NCI-H510A treated with DMSO at 0.1 percent for 48 hours (cell line): ENCODE results near the gene KBTBD13.
"Not testable (repeated sequence)": the region's sequence is repeated elsewhere in the genome, so short reads cannot be mapped to it uniquely, and the experiment has no call there.

Experiments used
- DNase-seq: peaks from one replicate; lab custom pipeline; 2025; lab: John Stamatoyannopoulos, UW

Gene KBTBD13

DNA sequence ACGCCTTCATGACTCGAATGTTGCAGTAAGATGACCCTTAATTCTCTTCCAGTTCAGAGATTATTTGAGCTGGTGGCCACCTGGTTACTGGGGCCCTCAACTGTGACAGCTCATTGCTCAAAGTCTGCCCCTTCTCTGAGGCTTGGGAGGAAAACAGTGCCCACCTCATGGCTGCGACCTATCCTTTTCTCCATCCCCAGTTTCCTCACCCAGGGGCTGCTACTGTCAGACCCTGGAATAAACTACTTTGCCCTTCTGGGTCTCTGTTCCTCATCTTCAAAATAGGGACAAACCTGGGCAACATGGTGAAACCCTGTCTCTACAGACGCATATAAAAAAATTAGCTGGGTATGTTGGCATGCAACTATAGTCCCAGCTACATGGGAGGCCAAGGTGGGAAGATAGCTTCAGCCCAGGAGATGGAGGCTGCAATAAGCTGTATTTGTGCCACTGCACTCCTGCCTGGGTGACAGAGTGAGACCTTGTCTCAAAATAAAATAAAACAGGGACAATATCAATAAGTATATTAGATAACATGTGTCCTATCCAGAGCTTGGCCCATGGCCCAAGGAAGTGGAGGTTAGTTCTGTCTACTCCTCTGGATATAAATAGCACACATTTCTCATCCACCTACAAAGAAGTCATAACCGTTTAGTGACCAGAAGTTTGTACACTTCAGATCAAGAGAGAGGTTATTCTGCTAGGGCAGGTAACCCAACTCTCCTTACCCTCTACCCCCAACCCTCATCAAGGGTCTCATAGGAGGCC, 6.6 kb upstream of the KBTBD13 start:
- no peak for DNase-seq

DNA sequence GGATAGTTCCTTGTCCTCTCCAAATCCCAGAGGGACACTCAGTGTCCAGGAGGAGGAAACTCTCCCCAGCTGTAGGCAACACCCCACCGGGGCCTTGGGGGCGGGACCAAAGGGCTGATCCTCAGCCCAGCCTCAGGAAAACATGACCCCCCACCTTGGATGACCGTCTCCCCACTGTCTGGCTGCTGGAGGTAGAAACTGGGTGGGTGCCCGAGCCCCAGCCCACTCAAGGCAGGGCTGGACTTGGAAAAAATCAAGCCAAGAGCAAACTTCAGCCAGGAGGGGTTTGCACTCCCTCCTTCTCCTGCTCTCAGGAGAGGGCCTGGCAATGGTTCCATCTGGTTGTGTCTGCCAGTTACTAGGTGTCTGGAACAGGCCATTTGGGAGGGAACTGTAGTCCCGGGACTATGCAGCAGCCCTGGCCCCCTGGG, 5.2 kb upstream of the KBTBD13 start:
- DNase-seq = no peak

DNA sequence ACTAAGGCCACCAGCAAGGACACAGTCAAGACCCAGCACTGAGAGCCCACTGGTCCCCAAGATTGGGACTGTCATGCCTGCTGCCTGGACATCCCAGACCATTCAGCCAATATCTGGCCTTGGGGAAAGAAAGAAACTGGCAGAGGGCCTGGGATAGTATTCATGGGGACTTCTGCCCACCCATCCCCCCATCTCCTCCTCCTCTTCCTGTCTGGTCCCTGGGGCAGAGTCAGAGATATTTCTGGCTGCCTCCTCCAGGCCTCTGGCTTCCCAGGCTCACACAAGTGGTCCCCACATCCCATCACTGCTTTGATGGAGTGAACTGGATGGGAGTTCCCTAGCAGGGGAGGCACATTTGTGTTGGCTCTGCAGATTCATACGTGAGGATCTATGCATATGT, 4.5 kb upstream of the KBTBD13 start:
- DNase-seq = no peak

DNA sequence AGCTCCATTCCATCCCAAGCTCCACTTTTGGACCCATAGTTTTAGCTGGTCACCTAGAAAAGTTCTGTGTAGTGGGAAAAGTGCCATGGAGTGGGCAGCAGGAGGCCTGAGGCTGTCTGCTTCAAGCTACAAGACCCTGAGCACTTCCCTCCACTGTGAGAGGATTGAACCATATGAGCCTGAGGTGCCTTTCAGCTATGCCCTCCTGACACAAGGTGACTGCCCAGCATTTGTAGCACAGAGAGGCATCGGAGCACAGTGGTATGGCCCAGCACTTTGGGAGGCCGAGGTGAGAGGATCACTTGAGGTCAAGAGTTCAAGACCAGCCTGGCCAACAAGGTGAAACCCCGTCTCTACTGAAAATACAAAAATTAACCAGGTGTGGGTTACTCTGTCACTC, 3.9 kb upstream of the KBTBD13 start:
- DNase-seq = no peak

DNA sequence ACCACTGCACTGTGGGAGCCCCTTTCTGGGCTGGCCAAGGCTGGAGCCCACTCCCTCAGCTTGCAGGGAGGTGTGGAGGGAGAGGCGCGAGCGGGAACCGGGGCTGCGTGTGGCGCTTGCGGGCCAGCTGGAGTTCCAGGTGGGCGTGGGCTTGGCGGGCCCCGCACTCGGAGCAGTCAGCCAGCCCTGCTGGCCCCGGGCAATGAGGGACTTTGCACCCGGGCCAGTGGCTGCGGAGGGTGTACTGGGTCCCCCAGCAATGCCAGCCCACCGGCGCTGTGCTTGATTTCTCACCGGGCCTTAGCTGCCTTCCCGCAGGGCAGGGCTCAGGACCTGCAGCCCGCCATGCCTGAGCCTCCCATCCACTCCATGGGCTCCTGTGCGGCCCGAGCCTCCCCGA, 1.6 kb upstream of the KBTBD13 start:
- not testable (repeated sequence) for DNase-seq

DNA sequence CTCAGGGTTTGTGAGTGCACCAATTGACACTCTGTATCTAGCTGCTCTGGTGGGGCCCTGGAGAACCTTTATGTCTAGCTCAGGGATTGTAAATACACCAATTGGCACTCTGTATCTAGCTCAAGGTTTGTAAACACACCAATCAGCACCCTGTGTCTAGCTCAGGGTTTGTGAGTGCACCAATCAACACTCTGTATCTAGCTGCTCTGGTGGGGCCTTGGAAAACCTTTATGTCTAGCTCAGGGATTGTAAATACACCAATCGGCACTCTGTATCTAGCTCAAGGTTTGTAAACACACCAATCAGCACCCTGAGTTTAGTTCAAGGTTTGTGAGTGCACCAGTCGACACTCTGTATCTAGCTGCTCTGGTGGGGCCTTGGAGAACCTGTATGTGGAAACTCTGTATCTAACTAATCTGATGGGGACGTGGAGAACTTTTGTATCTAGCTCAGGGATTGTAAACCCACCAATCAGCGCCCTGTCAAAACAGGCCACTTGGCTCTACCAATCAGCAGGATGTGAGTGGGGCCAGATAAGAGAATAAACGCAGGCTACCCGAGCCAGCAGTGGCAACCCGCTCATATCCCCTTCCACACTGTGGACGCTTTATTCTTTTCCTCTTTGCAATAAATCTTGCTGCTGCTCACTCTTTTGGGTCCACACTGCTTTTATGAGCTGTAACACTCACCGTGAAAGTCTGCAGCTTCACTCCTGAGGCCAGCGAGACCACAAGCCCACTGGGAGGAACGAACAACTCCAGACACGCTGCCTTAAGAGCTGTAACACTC, 745 bp upstream of the KBTBD13 start:
- DNase-seq = not testable (repeated sequence)

DNA sequence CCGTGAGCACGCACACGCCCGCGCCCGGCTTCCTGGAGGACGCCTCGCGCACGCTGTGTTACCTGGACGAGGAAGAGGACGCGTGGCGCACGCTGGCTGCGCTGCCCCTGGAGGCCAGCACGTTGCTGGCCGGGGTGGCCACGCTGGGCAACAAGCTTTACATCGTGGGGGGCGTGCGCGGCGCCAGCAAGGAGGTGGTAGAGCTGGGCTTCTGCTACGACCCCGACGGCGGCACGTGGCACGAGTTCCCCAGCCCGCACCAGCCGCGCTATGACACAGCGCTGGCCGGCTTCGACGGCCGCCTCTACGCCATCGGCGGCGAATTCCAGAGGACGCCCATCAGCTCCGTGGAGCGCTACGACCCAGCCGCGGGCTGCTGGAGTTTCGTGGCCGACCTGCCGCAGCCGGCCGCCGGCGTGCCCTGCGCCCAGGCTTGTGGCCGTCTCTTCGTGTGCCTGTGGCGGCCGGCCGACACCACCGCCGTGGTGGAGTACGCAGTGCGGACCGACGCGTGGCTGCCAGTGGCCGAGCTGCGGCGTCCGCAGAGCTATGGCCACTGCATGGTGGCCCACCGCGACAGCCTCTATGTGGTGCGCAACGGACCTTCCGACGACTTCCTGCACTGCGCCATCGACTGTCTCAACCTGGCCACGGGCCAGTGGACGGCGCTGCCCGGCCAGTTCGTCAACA, 890 bp downstream of the KBTBD13 start:
- DNase-seq = no peak

DNA sequence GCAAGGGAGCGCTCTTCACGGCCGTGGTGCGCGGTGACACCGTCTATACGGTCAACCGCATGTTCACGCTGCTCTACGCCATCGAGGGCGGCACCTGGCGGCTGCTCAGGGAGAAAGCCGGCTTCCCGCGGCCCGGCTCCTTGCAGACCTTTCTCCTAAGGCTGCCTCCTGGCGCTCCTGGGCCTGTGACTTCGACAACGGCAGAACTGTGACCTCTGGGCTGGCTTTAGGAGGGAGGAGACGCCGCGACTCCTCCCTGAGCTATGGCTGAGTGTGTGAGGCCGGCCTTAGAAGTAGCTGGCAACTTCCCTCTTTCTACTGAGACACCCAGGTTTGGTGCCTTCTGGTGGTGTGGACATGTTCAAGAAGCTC, 1.4 kb downstream of the KBTBD13 start:
- peak; percentile 42 for DNase-seq

DNA sequence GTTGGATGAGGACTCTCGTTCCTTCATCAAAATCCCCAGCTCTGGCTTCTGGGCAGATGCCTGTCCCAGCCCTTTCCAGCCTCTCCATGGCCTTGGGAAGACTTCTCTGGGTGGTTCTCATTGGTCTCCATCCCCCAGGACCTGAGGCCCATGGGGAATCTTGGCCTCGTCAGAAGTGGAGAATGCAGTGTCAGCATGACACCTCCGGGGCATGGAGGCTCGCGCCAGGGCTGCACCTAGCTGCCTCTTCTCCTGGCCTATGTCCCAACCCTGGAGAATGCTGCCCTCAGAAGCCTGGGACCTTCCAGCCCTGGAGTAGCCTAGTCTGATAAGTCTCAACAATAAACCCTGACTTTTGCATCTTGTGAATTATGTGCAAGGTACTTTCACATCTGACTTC, 3.0 kb downstream of the KBTBD13 start:
- DNase-seq = no peak

DNA sequence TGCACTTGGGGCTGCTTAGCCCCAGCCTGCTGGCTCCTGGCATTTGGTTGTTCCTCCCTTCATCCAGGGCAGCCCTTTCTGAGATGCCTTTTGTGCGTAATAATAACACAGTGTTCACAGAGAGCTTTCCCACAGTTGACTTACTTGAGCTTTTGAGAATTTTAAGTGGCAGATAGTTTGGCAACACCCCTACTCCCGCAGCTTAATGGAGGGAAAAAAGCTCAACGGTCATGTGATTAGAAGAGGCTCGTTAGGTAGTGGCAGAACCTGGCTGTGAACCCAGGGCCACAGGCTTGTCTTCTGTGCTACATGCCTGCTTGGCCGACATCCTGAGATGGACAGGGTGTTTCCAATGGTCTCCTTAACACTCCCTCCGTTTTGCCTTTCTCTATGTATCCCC, 4.7 kb downstream of the KBTBD13 start:
- no peak for DNase-seq

DNA sequence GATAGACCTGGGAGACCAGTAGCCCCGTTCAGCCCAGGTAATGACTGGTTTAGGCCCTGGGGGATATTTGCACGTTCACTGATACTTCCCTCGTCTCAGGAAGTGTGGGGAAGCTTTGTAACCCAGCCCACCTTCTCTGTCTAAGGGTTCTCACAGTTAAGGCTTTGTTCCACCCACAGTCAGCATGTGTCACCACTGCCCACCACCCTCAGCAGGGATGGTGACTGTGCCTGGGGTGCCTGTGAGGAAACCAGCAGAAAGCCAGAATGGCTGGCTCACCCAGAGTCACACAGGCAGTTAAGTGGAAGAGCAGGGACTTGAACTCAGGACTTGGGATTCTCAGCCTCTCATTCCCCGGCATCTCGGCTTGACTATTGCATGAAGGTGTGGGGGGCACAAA, 5.2 kb downstream of the KBTBD13 start:
- DNase-seq = no peak

DNA sequence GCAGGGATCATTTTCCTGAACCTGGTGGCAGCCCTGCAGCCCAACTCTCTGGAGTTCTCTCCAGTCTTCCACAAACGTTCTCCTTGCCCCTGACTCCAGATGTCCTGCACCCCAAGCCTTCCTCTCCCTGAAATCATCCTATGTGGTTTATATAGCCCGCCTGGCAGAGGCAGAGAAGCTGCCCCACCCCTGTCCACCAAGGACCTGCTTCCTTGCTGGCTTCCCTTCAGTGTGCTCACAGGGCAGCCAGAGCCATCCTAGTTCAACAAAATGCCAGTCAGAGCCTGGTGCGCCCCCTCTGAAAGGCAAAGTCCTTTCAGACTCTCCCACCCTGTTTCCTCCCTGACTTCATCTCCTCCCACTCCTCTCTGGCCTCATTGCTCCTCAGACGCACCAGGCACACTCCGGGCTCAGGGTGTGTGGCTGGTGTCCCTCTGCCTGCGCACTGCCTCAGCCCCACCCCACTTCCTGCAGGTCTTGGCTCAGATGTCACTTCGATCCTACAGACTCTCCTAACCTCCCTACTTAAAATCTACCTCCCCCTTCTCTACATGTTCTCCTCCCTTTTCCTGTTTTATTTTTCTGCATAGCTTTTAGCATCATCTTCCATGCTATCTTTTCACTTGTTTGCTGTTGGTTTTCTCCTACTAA, 5.9 kb downstream of the KBTBD13 start:
- peak; percentile 12 for DNase-seq

DNA sequence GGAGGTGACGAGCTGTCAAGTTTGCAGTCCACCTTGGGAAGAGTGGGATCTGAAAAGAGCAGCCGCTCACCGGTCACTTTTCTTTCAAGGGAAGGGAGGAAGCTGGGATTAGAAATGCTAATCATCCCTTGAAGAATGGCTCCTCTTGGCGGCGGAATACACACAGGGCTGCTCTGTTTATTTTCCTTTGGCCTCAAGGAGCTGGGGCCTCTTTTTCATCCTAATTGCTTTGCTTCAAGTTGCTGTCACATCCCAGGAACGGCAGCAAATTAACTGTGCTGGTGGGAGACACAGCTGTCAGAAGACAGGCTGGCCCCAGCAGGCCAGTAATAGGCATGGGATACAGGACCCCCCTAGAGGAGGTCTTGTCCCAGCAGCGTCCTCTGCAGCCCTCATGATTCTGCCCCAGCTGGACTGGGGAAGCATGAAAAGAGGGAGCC, 6.7 kb downstream of the KBTBD13 start:
- no peak for DNase-seq

DNA sequence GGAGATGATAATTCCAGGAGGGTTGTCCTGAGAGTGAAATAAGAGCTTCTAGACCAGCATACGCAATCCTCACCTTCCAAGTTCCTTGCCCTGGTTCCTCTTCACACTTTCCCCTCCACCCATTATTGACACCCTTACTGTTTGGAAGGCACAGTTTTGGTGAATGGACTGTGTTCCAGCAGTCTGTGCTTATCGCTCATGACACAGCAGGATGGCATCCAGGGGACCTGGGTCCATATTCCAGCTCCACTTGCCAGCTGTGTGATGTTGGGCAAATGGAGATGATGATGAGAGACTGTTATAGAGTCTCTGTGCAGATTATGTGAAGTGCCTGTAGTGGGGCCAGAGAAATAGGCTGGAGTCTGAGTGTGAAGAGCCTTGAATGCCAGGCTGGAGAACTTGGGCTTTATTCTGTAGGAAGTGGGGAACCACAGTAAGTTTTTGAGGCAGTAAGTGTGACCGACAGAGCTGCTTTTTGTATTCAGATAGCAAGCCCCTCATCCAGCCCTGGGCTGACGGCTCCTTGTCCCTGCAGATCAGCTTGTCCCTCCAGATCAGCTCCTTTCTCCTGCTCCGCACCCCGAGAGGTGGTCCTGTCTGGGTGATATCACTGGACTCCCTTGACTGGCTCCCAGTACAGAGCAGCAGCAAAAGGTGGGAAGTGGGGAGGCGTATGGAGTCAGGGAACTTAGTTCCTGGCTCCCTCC, 8.1 kb downstream of the KBTBD13 start:
- no peak for DNase-seq

DNA sequence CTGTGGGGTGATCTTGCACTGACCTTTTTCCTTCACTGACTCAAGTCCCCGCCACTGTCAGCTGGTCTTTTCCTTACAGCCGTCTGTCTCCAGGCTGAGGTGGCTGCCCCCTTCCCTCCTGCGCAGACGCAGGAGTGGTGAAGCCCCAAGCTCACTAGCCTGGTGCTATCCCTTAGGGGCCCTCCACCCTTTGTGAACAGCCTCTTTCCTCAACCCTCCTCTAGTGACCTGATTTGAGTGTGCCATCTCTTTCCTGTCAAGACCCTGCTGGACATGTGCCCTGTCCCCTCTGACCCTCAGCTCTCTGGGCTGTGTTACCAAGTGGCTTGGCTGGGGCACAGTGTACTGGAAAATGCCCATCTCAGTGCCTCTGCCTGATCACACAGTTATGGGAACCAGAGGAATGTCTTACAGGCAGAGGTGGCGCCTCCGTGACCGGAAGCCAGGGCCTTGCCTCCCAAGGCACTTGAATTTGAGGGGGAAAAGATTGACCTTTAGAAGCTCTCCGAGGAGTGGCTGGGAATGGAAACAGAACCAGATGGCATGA, 8.7 kb downstream of the KBTBD13 start:
- no peak for DNase-seq

DNA sequence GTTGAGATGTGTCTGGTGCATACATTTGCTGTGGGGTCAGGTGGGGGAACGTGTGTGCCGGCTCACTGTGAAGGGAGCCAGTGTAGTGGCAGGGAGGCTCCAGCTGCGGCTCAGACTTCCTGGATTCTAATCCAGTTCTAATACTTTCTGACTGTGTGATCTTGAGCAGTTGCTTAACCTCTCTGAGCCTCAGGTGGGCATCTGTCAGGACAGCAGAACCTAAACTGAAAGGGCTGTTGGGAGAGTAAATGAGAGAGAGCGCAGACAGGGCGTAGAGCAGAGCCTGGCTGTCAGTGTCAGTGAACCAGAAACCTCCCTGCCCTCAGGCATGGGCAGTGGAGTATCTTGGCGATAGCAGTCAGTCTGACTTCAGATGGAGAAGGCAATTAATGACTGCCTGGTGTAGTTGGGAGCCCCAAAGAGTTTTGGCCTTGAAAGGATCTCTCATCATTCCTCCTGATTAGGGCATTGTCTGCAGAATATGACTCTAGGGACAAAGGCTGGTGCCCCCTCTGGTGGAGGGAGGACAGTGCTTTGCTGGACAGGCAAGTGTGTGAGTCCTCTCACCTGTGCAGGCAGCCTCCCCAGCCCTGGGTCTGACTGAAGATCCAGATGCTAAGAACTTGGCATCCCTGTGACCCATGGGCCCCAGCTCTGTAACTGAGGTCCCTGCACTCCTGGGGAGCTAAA, 9.6 kb downstream of the KBTBD13 start:
- DNase-seq = no peak

DNA sequence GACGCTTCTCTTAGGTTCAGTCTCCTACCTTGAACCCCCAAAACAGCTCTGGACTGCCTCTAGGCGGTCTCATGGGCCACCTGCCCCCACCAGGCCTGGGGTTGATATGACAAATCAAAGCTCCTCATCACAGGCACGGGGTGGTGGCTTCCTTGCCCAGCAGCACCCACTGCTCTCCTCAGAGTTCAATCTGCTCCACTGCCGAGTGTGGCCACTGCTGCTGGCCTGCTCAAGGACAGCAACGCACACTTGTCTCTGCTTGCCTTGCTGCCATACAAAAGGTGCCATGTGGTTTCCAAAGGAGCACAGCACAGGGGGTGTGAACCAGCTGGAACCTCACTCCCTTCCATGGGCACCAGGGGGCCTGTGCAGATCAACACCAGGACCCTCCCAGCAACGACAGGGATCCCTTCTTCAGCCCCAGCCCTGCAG, 10.2 kb downstream of the KBTBD13 start:
- no peak for DNase-seq

DNA sequence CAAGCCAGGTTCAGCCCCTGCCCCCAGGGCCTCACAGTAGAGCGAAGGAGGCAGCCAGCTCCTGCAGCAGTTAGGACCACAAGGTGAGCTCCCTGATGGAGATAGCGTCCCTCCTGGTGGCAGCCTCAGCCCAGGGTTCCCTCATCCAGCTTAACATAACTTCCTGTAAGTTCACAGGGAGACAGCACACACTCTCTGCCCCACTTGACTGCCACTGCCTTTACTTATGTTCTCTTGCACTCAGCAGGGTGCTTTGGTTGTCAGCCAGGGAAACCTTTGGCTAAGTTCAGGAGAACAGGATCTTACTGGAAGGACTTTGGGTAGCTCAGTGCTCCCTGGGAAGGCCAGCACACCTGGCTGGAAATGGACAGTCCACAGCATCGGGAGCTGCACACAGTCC, 10.9 kb downstream of the KBTBD13 start:
- DNase-seq = peak; percentile 42

DNA sequence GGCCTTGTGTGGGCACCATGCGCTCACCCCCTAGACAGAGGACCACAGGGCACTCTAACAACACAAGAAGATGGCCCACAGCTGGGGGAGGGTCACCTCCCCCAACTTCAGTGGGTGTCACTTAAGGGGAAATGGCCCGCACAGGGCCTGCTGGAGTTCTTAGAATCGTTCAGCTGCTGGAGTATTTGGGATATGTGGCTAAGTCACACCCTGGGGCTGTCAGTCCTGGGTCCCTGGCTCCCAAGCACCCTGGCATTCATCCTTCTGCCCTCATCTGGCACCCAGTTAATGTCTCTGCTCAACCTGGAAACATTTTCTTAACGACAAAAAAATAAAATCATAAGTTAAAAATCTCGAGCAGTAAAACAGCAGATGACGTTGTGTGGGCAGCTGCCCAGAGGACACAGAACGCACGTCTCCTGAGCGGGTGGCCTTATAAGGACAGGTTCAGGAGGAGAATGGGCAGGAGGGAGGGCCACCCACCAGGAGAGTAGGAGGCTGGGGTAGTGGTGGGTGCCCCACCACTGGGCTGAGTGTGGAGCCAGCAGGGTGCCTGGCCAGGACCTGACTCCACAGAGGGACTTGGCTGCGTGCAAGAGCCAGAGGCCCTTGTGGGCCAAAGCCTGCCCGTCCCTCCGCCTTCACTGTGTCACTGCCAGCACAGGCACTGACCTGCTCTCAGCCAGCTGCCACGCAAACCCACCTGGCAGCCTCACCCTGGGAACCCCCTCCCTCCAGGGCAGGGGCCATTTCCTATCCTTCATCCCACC, 11.5 kb downstream of the KBTBD13 start:
- no peak for DNase-seq

DNA sequence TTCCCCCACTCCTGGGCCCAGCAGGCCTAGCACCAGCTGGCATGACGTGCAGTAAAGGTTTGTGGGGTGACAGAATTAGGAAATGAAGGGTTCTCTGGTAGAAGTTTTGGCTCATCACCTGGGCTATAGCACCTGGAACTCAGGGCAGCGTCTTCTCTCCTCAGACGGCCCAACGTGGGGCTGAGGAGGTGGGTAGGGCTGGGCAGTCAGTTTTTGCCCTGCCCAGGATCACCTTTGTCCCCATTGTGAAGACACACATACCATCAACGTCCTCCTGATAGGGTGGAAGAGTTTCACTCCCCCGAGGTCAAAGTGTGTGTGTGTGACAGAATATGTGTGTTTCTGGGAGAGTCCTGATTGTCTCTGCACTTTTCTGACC, 12.1 kb downstream of the KBTBD13 start:
- DNase-seq = no peak
